ENCODE data around the gene PHKA2.
"Not testable (repeated sequence)": the region's sequence is repeated elsewhere in the genome, so short reads cannot be mapped to it uniquely, and the experiment has no call there.

PHKA2 gene, protein sequence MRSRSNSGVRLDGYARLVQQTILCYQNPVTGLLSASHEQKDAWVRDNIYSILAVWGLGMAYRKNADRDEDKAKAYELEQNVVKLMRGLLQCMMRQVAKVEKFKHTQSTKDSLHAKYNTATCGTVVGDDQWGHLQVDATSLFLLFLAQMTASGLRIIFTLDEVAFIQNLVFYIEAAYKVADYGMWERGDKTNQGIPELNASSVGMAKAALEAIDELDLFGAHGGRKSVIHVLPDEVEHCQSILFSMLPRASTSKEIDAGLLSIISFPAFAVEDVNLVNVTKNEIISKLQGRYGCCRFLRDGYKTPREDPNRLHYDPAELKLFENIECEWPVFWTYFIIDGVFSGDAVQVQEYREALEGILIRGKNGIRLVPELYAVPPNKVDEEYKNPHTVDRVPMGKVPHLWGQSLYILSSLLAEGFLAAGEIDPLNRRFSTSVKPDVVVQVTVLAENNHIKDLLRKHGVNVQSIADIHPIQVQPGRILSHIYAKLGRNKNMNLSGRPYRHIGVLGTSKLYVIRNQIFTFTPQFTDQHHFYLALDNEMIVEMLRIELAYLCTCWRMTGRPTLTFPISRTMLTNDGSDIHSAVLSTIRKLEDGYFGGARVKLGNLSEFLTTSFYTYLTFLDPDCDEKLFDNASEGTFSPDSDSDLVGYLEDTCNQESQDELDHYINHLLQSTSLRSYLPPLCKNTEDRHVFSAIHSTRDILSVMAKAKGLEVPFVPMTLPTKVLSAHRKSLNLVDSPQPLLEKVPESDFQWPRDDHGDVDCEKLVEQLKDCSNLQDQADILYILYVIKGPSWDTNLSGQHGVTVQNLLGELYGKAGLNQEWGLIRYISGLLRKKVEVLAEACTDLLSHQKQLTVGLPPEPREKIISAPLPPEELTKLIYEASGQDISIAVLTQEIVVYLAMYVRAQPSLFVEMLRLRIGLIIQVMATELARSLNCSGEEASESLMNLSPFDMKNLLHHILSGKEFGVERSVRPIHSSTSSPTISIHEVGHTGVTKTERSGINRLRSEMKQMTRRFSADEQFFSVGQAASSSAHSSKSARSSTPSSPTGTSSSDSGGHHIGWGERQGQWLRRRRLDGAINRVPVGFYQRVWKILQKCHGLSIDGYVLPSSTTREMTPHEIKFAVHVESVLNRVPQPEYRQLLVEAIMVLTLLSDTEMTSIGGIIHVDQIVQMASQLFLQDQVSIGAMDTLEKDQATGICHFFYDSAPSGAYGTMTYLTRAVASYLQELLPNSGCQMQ

DNA sequence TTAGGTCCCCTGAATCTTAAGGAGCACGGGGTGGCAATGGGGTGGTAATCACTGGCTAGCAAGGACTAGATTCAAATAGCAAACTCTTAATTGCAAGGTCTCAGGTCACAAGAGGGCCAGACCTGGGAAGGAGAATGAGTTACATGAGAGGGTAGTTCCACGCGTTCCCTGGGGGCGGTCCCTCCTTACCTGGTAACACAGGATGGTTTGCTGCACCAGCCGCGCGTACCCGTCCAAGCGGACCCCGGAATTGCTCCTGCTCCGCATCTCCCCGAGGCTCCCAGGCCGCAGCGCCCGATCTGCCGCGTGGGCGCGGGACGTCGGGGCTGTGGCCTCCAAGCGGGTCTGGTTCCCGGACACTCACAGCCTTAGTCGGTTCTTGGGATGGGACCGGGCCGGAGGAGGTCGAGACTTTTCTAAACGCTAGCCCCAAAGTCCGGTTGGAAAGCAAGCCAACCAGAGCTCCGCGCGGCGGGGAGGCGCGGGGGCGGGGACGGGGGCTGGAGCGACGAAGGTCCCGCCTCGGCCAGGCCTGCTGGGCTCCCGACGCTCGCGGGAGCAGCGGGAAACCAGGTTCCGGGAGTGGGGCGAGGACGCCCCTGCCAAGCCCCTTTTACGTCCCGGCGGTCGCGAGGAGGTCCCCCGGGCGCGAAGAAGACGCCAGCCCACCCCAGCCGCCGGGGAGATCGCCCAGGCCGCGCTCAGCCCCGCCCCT lies at the start of gene PHKA2:
TSS of gene PHKA2 (minus strand) at position 449 of the 715 bp plus-strand sequence. CDS start at position 267, 182 bp downstream.
- DNase-seq, result peak; percentile 47

DNA sequence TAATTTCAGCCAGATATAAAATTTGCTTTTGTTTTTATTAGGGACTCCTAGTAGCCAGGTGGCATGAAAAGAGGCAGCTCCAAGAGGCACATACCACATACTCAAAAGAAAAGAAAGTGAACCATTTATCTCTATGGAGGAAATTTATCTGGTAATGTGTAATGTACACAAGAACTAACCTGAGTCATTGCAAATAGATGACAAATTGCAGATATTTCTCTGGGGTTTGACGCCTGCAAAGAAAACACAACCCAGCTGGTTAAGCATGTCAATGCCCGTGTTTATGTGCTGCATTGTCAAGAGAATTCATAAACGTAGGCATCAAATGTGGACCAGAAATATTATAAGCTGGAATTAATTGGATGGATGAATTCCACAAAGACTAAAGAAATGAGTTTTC lies 46.9 kb upstream of the PHKA2 start:
- DNase-seq, result no peak

DNA sequence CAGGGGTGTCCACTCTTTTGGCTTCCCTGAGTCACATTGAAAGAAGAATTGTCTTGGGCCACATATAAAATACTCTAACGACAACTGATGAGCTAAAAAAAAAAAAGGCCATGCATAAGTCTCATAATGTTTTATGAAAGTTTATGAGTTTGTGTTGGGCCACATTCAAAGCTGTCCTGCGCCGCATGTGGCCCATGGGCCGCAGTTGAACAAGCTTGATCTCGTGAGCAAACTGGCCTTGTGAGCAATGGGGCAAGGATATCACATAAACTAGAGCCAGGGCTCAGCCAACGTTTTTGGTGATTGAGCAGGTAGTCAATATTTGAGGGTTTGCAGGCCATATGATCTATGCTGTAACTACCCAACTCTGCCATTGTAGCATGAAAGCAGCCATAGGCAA lies 44.6 kb upstream of the PHKA2 start:
- DNase-seq, result no peak

DNA sequence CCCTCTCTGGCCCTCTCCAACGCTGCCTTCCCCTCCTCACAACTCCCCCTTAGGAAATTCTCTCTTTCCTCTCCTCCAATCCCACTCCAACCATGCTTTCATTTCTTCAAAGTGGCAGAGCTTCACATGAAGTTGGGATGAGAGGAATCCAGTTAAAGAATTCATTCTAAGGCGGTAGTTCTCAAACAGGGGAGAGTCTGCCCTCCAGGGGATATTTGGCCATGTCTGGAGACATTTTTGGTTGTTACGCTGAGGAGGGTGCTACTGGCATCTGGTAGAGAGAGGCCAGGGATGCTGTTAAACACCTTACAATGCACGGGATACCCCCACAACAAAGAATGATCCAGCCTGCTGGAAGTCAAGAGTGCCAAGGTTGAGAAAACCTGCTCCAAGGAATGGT lies 40.5 kb upstream of the PHKA2 start:
- DNase-seq, result no peak

DNA sequence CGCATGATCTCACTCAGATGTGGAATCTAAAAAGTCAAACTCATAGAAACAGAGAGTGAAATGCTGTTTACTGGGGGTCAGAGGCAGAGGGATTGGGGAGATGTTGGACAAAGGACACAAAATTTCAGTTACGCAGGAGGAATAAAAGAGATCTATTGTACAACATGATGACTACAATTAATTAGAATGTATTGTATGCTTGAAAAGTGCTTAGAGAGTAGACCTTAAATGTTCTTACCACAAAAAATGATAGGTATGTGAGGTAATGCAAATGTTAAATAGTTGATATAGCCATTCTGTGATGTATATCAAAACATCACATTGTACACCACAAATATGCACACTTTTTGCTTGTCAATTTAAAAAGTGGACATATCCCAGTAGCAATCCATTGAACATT lies 36.1 kb upstream of the PHKA2 start:
- no peak for DNase-seq

DNA sequence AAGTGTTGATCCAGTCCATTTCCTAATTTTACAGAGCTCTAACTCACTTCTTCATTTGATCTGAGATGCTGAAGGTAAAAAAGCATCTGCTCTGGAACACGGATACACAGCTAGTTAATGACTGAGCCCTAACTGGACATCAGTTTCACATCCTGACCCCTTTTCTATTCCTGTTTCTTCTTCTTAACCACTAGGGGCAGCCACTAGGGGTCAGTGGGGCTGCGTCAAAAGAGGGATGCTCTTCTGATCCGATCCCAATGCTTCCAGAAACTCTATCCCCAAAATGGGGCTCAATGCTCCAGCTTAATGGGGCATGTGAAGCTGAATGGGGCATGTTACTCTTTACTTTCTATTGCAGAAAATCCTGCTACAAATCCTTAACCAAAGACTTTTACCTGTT lies 33.4 kb upstream of the PHKA2 start:
- no peak for DNase-seq

DNA sequence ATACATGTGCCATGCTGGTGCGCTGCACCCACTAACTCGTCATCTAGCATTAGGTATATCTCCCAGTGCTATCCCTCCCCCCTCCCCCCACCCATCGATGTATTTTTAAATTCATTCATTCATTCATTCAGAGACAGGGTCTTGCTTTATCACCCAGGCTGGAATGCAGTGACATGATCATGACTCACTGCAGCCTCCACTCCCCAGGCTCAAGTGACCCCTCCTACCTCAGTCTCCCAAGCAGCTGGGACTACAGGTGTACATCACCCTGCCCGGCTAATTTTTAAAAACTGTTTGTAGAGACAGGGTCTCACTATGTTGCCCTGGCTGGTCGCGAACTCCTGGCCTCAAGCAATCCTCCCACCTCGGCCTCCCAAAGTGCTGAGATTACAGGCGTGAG lies 32.7 kb upstream of the PHKA2 start:
- DNase-seq, result not testable (repeated sequence)

DNA sequence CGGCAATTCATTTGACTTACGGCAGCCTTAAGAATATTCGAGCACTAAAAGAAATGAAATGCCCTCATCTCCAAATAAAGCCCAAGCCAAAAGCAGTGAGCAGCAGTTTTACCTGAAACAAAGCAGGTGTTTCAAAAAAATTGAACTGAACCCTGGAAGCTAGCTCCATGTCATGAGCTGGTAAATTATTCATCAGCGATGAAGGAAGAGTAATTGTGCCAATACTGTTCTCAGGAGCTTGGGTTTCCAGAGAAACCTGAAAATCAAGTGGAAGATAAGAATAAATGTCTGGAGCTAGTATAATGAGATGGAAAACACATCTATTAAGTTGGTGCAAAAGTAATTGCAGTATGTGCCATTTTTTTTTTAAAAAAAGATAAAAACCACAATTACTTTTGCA lies 24.0 kb upstream of the PHKA2 start:
- DNase-seq, result no peak

DNA sequence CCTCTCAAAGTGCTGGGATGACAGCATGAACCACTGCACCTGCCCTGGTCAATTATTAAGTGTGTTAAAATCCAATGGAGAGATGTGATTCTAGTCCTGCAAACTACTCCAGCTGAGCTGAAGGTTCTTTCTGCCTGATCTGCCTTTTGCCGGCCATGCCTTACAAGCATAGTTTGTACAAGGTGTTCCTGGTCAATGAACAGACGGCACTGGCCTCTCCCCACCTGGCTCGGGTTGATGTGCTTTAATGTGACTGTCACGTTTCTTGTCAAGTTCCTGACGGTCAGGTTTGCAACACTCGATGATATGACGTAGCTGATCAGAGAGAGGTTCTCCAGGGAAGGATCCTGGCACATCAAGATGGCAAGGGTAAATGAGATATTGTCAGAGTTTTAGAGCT lies 23.1 kb upstream of the PHKA2 start:
- DNase-seq, result no peak

DNA sequence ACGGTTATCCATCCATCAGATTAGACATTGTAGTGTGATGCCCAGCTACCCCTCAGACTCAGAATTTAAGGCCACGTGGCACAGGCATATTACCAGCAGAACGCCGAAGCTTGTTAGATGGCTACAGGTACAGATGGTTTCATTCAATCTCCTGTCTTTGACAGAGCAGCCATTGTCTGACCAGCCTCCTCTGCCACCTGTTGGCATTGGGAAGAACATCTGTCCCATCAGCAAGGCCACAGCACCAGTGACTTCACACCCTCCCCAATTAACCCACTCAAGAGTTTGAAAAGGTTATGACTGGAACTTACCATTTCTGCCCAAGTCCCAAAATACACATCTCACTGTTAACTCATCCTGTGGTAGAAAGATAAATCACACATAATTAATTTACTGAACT lies 22.0 kb upstream of the PHKA2 start:
- DNase-seq, result no peak

DNA sequence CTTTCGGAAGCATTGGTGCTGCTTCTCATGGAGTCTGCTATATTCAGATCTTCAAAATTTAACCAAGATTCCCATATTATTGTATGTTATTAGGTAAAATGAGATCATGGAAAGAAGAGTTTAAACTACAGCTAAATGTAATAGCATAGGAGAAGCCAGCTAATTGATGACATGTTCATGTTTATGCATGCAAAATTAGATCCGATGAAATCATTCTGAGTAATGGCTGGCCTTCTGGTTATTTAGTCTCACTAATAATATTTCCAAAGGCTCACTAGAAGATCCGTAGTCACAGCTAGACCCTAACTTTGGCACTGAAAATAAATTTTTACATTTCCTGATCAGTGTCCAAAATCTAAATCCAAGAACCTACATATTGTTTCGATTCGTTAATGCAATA lies 19.8 kb upstream of the PHKA2 start:
- no peak for DNase-seq

DNA sequence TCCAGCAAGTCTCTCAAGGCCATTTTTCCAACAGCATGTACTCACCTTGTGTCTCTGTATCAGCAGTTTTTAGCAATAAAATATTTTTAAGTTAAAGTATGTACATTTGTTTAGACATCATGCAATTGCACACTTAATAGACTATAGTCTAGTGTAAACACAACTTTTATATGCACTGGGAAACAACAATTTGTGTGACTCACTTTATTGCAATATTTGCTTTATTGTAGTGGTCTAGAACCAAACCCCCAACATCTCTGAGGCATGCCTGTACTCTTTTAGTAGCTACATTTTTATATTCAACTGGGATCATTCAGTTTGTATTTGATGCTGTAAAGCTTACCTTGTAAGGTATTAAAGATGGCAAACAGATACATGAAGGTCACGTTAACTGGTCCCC lies 14.7 kb upstream of the PHKA2 start:
- DNase-seq, result no peak

DNA sequence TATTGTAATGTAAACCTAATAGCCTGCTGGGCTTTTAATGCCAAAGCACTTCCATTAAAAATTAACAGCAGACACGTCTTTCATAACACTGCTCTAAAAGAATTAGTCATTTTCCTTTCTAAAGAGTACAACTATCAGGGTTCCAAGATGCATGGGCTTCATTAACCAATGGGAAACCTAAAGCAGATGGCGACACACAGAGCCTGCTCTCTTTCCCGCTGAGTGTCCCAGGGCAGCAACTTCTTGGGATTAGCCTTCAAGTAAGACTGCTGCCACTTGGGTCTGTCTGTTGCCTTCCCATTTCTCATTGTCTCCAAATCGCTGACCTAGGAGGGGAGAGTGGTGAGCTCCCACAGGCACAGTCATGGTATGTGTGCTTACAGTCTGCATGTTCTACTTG lies 14.0 kb upstream of the PHKA2 start:
- DNase-seq, result no peak

DNA sequence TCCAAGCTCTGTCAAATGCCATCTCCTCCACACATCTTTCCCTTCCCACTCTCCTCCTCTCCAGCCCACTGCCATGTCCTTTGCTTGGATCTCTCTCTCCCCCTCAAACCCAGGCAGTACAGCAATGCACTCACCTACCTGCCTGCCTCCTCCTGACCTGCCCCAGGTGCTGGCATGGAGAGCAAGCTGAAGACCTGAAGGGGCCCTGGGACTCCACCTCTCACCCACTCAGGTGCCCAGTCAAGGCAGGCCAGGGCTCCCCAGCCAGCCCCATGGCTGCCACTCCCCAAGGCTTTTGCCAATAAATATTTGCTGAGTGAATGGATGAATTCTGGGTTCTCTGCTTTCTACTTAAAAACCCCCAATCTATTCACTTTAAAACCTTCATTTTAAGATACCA lies 12.6 kb upstream of the PHKA2 start:
- no peak for DNase-seq

DNA sequence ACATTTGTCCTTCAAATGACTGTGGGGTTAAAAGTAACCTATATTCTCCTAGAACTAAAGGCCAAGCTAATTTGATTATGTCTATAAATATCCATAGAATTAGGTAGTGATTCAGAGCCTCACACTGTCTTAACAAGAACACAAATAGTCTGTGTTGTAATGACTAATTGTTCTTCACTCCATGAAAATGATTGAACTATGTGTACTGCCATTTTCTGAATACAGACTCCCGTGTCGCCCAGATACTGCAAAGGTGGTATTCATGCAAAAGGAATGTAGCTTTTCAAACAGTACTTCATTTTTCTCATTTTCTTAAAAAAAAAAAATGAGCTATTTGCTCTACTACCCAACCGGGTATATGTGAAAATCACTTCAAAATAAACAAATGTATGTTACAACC lies 11.3 kb upstream of the PHKA2 start:
- DNase-seq, result no peak

DNA sequence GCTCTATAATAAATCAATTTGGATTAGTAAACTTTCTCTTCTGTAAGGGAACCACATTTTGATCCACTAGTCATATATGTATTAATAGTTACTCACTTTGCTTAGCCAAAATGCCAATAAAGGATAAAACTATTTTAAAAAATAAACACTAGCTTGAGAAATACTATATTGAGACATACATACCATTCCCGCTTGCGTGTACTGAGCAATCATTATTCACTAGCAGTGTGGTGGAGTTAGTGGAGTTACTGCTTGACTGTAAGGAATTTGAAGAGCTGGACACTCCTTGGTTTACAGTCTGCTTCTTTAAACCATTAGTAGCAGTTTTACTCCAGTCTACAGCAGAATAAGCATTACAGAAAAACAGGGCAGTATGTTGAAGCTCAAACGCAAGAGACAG lies 10.8 kb upstream of the PHKA2 start:
- no peak for DNase-seq

DNA sequence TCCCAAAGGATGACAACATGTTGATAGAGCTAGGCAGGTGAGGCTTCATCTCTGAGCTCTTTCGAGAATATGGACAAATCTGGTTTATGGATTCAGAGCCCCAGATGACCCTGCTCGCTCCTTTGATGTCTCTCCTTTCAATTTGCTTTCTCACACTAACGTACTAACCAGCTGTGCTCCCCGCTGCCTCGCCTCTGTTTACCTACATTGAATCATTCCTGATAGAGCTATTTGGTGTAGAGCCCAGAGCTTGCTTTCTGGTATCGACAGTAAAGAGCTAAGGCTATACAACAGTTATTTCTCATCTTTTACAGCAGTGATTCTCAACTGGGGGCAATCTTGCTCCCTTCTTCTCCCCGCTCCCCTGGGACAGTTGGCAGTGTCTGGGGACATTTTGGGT lies 8.9 kb upstream of the PHKA2 start:
- DNase-seq, result no peak

DNA sequence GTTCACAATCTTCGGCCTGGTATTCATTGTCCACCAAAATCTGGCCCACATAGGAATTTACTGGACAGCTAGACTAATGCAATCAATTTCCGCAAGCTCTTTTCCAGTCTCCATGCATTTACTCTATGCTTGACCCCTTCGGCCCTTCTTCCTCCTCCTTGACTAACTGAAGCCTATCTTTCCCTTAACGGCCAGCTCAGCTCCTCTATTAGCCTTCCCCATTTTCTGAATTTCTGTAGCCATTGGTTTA lies 1.2 kb upstream of the PHKA2 start:
- DNase-seq, result no peak

DNA sequence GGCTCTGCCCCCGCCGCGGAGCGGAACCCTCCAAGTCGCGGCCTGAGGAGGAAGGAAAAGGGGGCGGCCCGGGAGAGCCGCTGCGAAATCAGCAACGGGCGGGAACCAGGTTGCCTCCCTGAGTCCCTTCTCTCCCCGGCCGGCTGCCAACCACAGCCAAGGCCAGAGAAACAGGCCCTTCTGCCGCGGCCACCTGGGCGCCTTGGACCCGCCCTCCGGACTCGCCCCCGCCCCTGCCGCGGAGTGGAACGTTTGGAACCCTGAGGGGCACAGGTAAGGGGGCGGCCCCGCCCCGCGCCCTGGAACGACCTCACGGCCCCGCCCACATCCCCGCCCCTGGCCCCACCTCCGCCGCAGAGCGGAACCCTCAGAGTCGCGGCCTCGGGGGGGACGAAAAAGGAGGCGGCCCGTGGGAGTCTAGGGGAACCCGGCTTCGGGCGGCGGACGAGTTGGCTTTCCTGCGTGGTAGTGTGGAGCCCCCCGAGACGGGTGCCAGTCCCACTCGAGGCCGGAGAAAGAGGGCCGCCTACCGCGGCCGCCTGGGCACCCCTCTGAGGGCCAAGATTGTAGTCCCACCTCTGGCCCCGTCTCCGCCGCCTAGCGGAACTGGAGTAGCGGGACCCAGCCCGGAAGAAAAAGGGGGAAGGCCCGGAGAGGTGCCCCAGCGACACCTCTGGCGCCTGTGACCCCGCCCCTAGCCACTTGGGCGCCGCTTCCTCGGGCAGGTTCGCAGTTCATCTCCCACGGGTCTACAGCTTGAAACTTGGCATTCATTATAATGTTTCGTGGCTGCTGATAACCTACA lies 669 bp upstream of the PHKA2 start:
- DNase-seq, result peak; percentile 77

DNA sequence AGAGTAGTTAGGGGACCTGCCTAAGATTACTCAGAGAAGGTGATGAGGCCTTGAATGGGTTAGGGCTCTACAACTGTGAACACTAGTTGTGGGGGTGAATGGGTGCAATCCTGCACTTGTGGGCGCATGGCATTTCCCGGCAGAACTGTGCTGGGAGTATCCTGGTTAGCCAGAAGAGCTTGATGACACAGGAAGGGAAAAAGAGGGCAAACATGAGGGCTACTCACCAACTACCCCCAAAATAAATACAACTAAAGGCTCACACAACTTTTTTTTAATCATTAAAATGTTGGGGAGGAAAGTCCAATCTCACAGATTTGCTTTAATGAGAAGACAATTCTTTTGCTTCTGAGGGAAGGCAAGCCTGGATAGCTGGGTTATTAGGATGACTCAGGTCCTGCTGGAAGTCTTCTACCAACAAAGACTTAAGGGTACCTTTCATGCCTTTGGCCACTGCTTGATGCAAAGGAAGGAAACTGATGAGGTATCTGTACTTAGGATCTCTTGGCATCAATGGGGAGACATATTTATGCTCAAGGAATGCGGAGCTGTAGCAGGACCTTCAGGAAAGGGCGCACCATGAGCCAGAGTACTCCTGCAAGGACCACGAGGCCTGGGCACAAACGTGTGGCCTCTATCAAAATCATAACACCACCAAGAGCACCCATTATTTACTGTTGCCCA lies 2.6 kb downstream of the PHKA2 start:
- no peak for DNase-seq

DNA sequence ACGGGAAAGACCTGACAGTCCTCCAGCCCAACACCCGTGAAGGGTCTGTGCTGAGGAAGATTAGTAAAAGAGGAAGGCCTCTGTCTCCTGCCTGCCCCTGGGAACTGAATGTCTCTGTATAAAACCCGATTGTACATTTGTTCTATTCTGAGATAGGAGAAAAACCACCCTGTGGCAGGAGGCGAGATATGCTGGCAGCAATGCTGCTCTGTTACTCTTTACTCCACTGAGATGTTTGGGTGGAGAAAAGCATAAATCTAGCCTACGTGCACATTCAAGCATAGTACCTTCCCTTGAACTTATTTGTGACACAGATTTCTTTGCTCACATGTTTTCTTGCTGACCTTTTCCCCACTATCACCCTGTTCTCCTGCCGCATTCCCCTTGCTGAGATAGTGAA lies 3.7 kb downstream of the PHKA2 start:
- DNase-seq, result not testable (repeated sequence)

DNA sequence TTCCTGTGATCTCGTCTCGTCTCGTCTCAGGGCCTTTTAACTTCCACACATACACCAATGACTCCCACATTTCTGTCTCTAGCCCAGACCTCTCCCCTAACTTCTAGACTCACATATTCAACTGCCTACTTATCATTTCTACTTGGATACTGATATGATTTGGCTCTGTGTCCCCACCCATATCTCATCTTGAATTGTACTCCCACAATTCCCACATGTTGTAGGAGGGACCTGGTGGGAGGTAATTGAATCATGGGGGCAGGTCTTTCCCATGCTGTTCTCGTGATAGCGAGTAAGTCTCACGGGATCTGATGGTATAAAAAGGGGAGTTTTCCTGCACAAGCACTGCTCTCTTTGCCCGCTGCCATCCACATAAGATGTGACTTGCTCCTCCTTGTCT lies 8.9 kb downstream of the PHKA2 start:
- no peak for DNase-seq
